Measurements from ENCODE around the gene RAB42. TPM values are rescaled to one million over a fixed set of nuclear protein-coding genes. Genes with fewer than 3 reads are reported as not detected.

Gene RAB42
- total and polyA plus RNA-seq, 9 of the 15 experiments (the other 6 are each of a cell fraction or from before 2014, with no cell fraction given), result 0.07 to 0.14 (median 0.12) TPM; not detected in 6

GRCh38 chr1:28604962-28605361 is 12.9 kb downstream of the RAB42 start:
- no peaks in the 10 kb centered on the region for H3K27me3 ChIP-seq (ENCODE audit: control insufficient read depth in 2 of 2, insufficient read depth in 2 of 2, low read length in 2 of 2)
- DNase-seq (ENCODE audit: extremely low read depth in 1 of 4, low spot score in 3 of 4) (no peak), FAIRE-seq (no peak), ATAC-seq (no peak)
- H3K36me3 ChIP-seq (ENCODE audit: control insufficient read depth, insufficient read depth, low read length), result peaks cover 60% of the 10 kb centered on the region; the same call in 2 of the 3 replicates
- in situ Hi-C loops (cut with MboI) (loop anchor here (5.0 kb wide), 2 partner anchors 88 to 198 kb away; no protein-coding TSS in a partner anchor), intact Hi-C loops (cut with micrococcal nuclease) (loop anchor here (5.0 kb wide), 3 partner anchors 53 to 513 kb away; partner anchors contain the start of gene TRNAU1AP)
- POLR2A ChIA-PET, result interaction anchor here (0.7 to 7.3 kb wide), 7 partner anchors 18 to 210 kb away, joined by 3 to 81 read pairs (median 10); partner anchors contain the start of genes RCC1, RNU11 and TAF12
- H2AFZ ChIP-seq (ENCODE audit: low read depth, low read length), result no peak overlapping the region
- TF ChIP-seq ZNF785 (CRISPR knock-in tag; IDR thresholded peaks at IDR 0.05), result no peak
- H3K4me2 ChIP-seq (ENCODE audit: insufficient read depth, low read length), result no peak overlapping the region
- no peaks in the 10 kb centered on the region for H3K4me1 ChIP-seq (replicated peaks in 1 of 2; ENCODE audit: control insufficient read depth in 2 of 2, insufficient read depth in 2 of 2, low read length in 2 of 2)
- H3K9me1 ChIP-seq (ENCODE audit: control insufficient read depth, insufficient read depth, low read length), result no peaks in the 10 kb centered on the region
- no peaks in the 10 kb centered on the region for H3K79me2 ChIP-seq (ENCODE audit: control insufficient read depth, insufficient read depth, low read length)
- WGBS (ENCODE audit: insufficient coverage, low coverage, missing lambda C conversion rate), result 73% methylated on average over 6 of the region's 6 CpGs
- CTCF ChIA-PET (ENCODE audit: low intra/inter-chr PET ratio), result no interaction called here
- H3K9ac ChIP-seq (ENCODE audit: insufficient read depth in 1 of 2, low read depth in 2 of 2, low read length in 2 of 2), result peak overlapping the region in 1 of 2 experiments; percentile 3; a peak in 1 of 4 replicates
- H3K4me3 ChIP-seq, result no peak overlapping the region
- H3K27ac ChIP-seq (ENCODE audit: extremely low read depth, low read depth, low read length), result no peak overlapping the region
- no peaks in the 10 kb centered on the region for H3K9me3 ChIP-seq (replicated peaks; ENCODE audit: control insufficient read depth, insufficient read depth, low read depth, low read length)
- no peaks in the 10 kb centered on the region for H4K20me1 ChIP-seq (replicated peaks; ENCODE audit: control insufficient read depth, insufficient read depth, low read length)
- BruUV-seq (replicated peaks), result no TSS peak

GRCh38 chr1:28606771-28607170 is 14.7 kb downstream of the RAB42 start:
- Histone ChIP-seq H3K9me3 (replicated peaks; ENCODE audit: control insufficient read depth, insufficient read depth, low read depth, low read length) (no peaks in the 10 kb centered on the region), H4K20me1 (replicated peaks; ENCODE audit: control insufficient read depth, insufficient read depth, low read length) (no peaks in the 10 kb centered on the region), H2AFZ (ENCODE audit: low read depth, low read length) (no peak overlapping the region), H3K27ac (ENCODE audit: extremely low read depth, low read depth, low read length) (no peak overlapping the region), H3K79me2 (ENCODE audit: control insufficient read depth, insufficient read depth, low read length) (no peaks in the 10 kb centered on the region), H3K9me1 (ENCODE audit: control insufficient read depth, insufficient read depth, low read length) (no peaks in the 10 kb centered on the region), H3K36me3 (ENCODE audit: control insufficient read depth, insufficient read depth, low read length) (peaks cover 62% of the 10 kb centered on the region; the same call in 2 of the 3 replicates), H3K4me3 (no peak overlapping the region), H3K4me1 (replicated peaks in 1 of 2; ENCODE audit: control insufficient read depth in 2 of 2, insufficient read depth in 2 of 2, low read length in 2 of 2) (no peaks in the 10 kb centered on the region), H3K4me2 (ENCODE audit: insufficient read depth, low read length) (no peak overlapping the region), H3K9ac (ENCODE audit: insufficient read depth in 1 of 2, low read depth in 2 of 2, low read length in 2 of 2) (no peak overlapping the region), H3K27me3 (ENCODE audit: control insufficient read depth in 2 of 2, insufficient read depth in 2 of 2, low read length in 2 of 2) (no peaks in the 10 kb centered on the region)
- no peak for TF ChIP-seq IRF9 (tag; IDR thresholded peaks at IDR 0.05)
- no peak for TF ChIP-seq NR2F6 (CRISPR knock-in tag; IDR thresholded peaks at IDR 0.05)
- no peak for TF ChIP-seq ZNF232 (CRISPR knock-in tag; IDR thresholded peaks at IDR 0.05)
- no peak for TF ChIP-seq ZNF76 (CRISPR knock-in tag; IDR thresholded peaks at IDR 0.05; ENCODE audit: borderline replicate concordance)
- TF ChIP-seq MLLT1 (IDR thresholded peaks at IDR 0.05), result no peak
- no peak for TF ChIP-seq PYGO2 (tag; IDR thresholded peaks at IDR 0.05)
- TF ChIP-seq RAD51 (IDR thresholded peaks at IDR 0.05; ENCODE audit: borderline replicate concordance, low read depth), result no peak
- no peak for TF ChIP-seq MAFF (IDR thresholded peaks at IDR 0.05; ENCODE audit: low read length)
- TF ChIP-seq MIER1 (IDR thresholded peaks at IDR 0.05; ENCODE audit: low read depth), result no peak
- no peak for TF ChIP-seq TEAD2 (tag; IDR thresholded peaks at IDR 0.05)
- WGBS (ENCODE audit: insufficient coverage, low coverage, missing lambda C conversion rate), result 59% methylated on average over 2 of the region's 2 CpGs
- FAIRE-seq (no peak), DNase-seq (ENCODE audit: extremely low read depth in 1 of 4, low spot score in 3 of 4) (no peak), ATAC-seq (no peak)
- intact Hi-C loops (cut with micrococcal nuclease) (no loop called here), in situ Hi-C loops (cut with MboI) (no loop called here)
- ChIA-PET CTCF (ENCODE audit: low intra/inter-chr PET ratio) (interaction anchor here (1.5 kb wide), 1 partner anchor 89 kb away, joined by 7 read pairs; no protein-coding TSS in a partner anchor), POLR2A (interaction anchor here (0.6 to 7.3 kb wide), 6 partner anchors 25 to 98 kb away, joined by 3 to 81 read pairs (median 3); partner anchors contain the start of genes RCC1 and RNU11)
- BruUV-seq (replicated peaks), result no TSS peak
